CD1c-positive myeloid dendritic cell (primary cell): ENCODE data around the gene BBS1.

Experiments used
- DNase-seq: peaks from one replicate; pipeline ENCODE4 v3.0.0-alpha.2; 2016; ENCODE audit errors: extremely low spot score

Gene BBS1

DNA sequence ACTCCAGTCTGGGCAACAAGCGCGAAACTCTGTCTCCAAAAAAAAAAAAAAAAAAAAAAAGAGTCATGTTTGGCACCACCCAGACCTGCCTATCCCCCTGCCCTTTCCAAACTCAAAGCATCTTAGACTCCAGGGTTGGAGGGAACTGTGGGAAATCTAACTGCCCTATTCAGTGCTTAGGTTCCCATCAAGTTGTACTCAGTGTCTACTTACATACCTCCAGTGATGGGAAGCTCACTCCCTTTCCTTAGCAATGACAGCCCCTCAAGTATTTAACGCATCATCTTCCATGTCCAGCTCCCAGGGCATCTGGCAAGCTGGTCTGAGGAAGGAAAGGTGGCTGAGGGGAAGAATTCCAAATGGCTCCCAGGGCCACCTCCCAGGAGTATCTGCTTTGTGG, 39.3 kb downstream of the BBS1 start:
- DNase-seq, result no peak

DNA sequence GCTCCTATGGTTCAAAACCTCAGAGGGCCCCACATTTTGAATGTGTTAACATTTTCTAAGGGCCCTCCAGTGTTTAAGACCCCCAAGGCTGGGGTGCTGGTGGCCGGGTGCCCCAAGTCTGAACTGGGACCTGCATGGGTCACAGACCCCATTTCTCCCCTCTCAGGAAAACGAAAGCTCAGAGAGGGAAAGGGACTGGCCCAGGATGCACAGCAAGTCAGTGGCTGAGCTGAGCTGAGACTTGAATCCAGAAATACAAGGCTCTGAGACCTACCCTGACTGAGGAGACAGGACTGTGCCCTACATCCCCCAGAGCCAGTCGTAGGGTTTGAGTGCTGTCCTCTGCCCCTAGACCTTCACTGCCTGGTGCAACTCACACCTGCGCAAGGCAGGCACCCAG, 40.5 kb downstream of the BBS1 start:
- no peak for DNase-seq

DNA sequence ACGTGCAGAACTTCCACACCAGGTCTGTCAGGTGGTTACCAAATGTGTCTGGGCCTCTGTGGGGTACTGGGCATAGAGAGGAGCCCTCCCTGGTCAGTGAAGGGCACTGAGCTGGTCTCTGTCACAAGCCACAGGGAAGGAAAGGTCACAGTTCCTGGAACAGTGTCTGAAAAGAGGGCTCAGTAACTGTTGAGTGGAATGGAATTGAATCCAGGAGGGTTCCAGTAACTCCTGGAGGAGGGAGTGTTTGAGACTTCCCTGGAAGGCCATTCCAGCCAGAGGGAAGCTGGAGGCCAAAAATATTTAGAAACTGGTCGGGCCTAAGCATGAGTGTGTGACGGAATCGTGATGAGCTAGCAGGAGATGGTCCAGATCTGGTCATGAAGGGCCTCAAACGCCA, 44.2 kb downstream of the BBS1 start:
- no peak for DNase-seq

DNA sequence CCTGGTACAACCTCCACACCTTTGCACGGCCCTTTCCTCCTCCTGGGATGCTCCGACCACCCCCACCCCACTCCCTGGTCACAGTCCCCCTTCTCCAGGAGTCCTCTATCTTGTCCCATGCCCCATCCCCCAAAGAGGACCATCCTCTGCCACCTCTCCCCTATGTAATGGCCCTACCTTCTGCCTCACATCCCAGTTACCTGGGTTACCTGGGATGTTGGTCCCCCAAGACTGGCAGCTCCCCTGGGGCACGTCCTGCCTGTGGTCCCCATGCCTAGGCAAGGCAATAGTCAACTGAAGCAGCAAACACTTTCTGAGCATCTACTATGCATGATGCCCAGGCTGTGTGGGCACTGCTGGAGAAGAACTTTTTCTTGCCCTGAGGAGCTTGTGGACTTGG, 45.0 kb downstream of the BBS1 start:
- DNase-seq, result no peak

DNA sequence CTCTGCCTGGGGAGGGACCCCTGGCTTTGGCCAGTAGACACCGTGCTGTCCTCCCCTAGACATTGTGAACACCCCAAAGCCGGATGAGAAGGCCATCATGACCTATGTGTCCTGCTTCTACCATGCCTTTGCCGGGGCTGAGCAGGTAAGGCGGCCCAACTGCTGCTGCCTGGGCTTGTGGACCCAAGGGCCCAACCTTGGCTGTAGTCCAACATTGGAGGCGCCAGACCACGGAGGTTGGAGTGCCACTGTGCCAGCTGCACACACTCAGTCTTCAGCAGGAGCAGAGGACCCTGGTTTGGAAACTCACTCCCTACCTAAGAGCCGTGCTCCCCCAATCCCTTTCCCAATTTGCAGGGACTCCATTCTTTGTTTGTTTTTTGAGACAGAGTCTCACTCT, 45.7 kb downstream of the BBS1 start:
- no peak for DNase-seq

DNA sequence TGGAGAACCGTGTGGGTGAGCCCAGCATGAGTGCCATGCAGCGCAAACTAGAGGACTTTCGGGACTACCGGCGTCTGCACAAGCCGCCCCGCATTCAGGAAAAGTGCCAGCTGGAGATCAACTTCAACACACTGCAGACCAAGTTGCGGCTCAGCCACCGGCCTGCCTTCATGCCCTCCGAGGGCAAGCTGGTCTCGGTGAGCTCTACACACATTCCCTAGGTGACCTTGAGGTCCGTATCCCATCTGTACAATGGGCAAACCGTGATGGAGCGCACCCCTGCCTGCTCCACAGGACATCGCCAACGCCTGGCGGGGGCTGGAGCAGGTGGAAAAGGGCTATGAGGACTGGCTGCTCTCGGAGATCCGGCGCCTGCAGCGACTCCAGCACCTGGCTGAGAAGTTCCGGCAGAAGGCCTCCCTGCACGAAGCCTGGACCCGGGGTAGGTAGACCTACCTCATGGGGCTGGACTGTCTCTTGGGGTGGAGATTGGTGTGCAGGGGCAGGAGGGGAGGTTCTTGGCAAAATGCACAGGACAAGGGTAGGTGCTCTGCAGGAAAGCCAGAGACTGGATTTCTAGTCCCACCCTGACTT, 47.4 kb downstream of the BBS1 start:
- no peak for DNase-seq

DNA sequence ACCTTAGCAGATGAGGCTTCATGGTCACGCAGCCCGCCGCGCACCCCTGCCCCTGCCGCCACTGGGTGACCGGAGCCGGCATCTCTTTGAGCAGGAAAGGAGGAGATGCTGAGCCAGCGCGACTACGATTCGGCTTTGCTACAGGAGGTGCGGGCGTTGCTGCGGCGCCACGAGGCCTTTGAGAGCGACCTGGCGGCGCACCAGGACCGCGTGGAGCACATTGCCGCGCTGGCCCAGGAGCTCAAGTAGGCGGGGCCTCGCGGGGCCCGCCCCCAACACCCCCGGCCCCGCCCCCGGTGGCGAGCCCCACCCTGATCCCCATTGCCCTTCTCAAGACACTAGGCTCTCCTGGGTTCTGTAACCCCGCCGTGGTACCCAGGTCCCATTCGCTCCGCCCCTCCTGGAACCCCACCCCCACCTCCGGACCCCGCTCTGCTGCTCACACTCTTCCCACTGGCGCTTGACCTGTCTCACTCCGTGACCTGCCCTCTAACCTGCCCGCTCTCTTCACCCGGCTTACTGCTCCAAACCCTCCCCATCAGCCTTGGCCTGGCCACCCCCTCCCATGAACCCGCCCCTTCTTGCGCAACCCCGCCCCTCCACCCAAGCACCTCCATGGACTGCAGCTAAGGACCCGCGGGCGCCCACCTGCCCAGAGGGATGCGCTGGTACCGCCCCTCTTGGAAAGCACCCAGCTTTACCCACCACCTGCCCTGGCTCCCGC, 48.9 kb downstream of the BBS1 start:
- DNase-seq, result no peak

DNA sequence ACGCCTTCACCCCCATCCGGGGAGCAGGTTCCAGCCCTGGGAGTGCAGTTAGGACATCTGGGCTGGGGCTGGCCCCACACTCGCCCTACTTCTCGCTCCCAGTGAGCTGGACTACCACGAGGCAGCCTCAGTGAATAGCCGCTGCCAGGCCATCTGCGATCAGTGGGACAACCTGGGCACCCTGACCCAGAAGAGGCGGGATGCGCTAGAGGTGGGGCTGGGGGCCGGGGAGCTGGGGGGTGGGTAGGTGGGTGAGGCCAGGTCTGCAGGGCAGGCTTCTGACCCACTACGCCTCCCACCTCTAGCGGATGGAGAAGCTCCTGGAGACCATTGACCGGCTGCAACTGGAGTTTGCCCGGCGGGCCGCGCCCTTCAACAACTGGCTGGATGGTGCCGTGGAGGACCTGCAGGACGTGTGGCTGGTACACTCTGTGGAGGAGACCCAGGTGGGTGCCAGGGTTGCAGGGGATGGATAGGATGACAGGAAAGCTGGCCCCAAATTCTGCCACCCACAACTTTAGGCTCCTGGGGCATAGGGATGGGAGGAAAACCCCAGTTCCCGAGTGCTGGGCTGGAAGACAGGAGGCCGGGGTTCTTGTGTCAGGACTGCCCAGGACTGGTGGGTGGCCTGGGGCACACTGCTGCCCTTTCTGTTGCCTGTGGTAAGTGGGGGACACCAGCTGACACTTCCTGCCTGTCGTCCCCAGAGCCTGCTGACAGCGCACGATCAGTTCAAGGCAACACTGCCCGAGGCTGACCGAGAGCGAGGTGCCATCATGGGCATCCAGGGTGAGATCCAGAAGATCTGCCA, 49.6 kb downstream of the BBS1 start:
- no peak for DNase-seq

DNA sequence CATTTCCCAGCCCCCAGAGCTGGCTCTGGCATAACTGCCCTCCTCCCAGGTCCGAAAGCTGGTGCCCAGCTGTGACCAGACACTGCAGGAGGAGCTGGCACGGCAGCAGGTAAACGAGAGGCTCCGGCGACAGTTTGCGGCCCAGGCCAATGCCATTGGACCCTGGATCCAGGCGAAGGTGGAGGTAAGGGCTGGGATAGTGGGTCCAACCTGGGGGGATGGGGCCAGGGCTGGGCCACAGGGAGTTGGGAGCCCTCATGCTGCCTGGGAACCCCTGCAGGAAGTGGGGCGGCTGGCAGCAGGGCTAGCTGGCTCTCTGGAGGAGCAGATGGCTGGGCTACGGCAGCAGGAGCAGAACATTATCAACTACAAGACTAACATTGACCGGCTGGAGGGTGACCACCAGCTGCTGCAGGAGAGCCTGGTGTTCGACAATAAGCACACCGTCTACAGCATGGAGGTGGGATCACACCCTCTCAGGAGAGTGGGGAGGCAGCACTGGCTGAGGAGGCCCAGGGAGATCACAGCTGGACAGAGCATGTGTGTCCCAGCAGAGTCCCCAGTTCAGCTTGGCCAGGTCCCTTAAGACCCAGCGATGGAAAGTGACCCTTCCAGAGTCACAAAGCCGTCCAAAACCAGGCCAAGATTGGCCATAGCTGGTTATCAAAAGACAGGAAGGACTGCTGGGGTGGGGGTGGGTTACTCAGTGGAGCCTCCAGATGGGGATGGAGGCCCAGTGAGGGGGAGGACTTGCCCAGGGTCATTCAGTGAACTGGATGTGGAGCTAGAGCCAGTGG, 50.9 kb downstream of the BBS1 start:
- no peak for DNase-seq

DNA sequence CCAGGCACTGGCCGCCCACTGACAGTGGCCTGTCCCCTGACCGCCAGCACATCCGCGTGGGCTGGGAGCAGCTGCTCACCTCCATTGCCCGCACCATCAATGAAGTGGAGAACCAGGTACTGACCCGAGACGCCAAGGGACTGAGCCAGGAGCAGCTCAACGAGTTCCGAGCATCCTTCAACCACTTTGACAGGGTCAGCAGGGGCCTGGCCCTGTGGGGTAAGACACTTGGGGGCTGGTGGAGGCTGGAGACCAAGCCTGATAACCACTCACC, 51.5 kb downstream of the BBS1 start:
- no peak for DNase-seq

DNA sequence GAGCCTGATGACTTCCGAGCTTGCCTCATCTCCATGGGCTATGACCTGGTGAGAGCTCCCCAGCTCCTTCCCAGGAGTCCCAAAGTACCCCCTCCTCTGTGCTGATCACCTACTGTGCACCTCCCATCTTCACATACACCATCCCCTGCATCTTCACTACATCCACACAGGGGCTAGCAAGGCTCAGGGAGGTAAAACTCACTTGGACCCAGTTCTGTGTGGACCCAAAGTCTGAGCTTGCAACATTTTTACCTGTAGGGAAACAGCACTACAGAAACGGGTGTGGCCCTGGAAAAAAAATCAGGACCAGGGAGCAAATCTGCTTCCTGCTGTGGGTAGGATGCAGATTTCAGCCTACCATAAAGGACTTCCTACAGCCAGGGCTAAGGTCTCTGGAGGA, 51.8 kb downstream of the BBS1 start:
- DNase-seq, result no peak

DNA sequence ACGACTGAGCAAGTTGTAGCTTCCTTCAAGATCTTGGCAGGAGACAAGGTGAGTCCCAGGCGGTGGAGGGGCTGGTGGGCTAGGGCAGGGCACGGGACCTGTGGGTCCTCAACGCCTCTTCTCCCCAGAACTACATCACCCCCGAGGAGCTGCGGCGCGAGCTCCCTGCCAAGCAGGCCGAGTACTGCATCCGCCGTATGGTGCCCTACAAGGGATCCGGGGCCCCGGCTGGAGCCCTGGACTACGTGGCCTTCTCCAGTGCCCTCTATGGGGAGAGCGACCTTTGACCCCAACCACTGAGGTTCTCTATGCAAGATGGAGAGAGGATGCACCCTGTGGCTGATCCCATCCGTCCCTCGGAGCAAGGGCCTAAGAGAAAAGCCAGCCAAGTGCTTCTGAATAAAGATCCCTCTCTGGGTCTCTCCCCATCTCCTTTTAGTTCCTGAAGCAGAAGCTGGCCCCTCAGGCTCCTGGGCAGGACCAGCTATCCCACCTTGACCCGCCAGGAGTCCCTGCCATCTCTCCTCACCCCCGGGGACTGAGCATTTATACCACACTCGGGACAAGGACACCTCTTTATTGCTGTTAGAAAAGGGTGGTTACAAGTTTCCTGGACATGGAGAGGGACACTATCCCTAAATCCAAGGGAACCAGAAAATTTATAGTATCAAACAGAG, 52.6 kb downstream of the BBS1 start:
- no peak for DNase-seq

DNA sequence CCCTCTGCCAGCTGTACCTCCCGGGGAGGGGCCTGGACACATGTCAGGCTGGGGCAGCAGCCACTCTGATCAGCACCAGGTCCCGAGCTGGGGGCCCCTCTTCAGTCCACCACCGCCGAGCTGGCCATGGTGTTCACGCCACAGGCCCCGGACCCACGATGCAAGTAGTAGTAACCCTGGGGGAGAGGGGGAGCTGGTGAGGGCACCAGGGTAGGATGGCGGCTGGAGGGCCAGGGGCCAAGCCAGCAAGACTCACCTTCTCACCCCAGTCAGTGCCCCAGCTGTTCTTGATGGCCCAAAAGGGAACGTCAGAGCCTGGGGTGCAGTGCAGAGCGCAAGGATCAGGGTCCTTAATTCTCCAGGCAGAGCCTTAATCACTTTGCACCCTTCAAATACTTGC, 53.4 kb downstream of the BBS1 start:
- no peak for DNase-seq

DNA sequence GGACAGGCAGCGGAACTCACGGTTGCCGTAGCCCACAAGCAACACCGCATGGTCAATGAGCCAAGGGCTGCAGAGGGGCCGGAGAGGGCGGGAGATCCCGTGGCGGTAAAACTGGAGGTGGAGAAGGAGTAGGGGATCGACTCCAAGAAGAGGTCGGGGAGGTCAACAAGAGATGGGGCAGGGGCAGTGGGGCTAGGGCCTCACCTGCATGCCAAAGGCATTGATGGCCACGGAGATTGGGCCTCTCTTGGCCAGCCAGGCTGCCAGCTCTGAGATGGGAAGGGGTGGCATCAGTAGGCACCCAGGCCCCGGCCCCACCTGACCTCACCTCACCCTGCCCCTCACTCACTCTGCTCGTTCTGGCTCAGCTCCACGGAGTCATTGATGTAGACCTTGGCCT, 54.1 kb downstream of the BBS1 start:
- DNase-seq, result no peak

DNA sequence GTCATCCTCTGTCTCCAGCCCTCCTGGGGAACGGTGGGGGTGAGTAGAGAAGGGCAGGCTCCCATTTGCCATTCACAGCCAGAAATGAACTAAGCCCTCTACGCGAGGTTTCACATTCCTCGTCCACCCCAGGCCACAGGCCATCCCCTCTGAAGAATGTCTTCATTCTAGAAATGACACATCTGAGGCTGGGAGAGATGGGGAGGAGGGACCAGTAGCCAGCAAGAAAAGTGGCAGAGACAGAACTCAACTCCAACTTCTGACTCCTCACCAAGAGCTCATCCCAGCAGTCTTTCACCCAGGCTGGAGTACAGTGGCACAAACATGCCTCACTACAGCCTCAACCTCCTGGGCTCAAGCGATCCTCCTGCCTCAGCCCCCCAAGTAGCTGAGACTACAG, 54.5 kb downstream of the BBS1 start:
- no peak for DNase-seq

DNA sequence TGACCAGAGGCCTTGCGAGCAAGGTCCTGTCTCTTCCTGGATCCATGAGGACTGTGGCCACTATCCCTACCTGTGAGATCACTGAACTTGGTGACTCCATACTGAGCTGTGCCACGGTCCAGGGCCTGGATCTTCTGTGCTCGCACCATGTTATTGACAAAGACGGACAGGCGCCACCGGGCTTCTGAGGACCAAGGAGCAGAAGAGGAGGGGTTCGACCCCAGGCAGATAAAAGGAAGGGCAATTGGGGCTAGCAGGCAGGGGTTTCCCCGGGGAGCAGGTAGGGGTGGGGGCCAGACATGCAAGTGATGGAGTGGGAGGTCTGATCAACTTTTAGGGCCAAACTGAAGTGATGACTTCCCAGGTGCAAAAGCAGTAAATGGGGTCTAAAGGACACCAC, 55.8 kb downstream of the BBS1 start:
- no peak for DNase-seq

DNA sequence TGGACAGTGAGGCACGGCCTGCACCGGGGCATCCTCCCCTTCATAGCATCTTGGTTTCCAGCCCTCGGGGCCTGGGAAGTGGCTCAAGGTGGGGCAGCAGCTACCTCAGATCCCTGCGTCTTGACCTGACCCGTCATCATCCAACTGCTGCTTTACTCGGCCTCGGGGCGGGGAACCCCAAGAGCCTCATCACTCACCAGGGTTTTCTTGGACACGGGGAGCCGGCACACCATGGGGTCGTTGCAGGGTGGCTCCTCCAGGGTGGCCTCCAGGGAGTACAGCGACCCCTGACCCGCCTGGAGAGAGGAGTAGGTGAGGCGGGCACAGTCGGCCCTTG, 57.3 kb downstream of the BBS1 start:
- DNase-seq, result no peak

DNA sequence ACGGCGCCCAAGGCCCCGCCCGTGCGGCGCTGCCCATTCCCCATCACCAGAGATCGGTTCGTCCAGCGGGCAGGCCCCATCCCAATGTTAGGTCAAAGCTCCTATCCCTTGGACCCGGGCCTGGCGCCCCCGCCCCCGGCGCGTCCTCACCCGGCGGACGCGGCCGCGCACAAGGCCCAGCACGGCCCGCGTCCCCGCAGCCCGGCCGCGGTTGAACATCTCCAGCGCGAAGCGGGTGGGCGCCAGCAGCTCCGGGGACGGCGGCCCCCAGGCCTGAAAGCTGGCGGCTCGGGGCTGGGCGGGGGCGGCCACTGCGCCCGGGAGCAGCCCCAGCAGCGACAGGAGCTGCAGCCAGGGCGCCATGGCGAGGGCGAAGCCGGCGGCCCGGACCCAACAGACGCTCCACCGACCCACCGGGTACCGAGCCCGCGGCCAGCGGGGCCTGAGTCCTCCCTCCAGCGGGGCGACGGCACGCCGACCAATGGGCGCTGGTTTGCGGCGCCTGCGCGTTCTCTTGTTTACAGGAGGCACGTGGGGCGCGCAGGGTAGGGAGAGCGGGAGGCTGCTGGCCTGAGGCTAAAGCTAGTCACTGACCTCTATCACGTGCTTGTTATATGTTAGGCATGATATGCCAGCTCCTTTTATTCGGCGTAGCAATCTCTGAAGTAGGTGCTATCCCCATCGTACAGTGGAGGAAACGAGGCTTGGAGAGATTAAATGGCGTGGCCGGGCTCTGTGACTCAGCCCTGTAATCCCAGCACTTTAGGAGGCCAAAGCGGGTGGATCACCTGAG, 57.9 kb downstream of the BBS1 start, which contains the start of gene CTSF:
Gene CTSF (minus strand): TSS at position 483 of the 793 bp plus-strand sequence. CDS start 120 bp downstream, at position 363.
- DNase-seq, result peak; percentile 83

DNA sequence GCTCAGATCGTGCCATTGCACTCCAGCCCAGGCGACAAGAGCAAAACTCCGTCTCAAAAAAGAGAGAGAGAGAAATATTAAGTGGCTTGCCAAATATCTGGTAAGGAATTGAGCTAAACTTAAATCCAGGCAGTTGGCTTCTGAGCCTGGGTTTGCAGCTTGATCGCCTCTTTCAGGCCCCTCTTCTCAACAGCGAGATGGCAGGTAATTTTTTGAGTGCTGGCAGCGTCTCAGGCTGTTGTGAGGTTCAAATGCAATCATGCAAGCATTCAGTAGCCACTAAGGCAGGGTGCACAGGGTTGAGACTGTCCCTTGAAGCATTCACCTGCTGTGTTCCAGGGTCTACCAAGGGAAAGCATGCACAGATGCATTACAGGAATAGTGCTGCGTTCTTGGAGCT, 58.6 kb downstream of the BBS1 start:
- DNase-seq, result no peak

DNA sequence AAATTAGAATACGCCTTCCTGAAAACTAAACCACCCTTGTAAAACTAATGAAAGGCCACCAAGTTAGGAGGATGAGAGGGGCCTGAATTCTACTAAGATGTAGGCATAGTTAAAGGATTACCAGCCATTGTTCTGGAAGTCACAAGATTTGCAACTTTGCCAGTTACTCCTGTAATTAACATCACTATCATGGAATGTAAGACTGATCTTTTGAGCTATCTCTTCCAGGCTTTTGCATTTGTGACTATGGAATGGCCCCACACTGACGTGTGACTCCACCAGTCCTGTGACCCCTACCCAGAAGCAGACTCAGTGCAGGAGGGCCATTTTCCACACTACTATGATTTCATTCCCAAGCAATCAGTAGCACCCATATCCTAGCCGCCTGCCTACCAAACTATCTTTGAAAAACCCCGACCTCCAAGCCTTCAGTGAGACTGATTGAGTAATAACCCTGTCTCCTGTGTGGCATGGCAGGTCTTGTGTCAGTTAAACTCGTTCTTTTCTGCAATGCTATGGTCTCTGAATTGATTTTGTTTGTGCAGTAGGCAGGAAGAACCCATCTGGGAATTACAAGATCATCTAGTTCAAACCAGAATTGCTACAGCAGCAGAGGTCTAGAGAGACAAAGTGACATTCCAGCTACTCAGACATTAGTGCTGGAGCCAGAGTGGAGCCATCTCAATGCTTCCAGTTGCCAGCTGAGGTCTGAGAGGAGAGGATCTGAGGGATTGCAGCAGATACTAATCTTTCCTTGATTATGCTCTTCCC, 59.8 kb downstream of the BBS1 start:
- no peak for DNase-seq

DNA sequence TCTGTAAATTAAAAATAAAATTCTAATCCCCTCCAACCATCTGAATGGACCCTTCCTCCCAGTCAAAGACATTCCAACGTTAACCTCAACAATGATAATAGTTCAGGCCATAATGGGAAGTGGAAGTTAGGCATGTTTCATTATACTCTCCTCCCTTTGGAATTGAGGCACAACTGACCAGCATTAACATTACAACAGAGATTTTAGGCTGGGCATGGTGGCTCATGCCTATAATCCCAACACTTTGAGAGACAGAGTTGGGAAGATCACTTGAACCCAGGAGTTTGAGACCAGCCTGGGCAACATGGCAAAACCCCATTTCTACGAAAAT, 60.4 kb downstream of the BBS1 start:
- DNase-seq, result no peak
